Endothelial cell of umbilical vein (primary cell): Measurements from ENCODE around the gene CELF2. TPM values are rescaled to one million over a fixed set of nuclear protein-coding genes. Genes with fewer than 3 reads are reported as not detected.

Source experiments
- BruUV-seq: library from RNA; stranded (reverse); fragments of 400-500 nt; replicated peaks from 2 replicates; lab custom pipeline; 2021; lab: Mats Ljungman, UMichigan
- CTCF ChIA-PET: fragments of 300-600, 350-600 bp; sonication (Branson Sonifier 250); formaldehyde crosslinking; loops from one replicate; lab custom pipeline; 2021; ENCODE audit warnings: antibody characterized with exemption, inconsistent platforms; lab: Charles Lee
- POLR2A ChIA-PET: fragments of 300-600, 350-600 bp; sonication (Branson Sonifier 250); formaldehyde crosslinking; loops from one replicate; lab custom pipeline; 2021; ENCODE audit warnings: antibody characterized with exemption, inconsistent platforms; lab: Charles Lee
- DNase-seq: peaks from one replicate; pipeline ENCODE4 v3.0.0-alpha.2; 2011; ENCODE audit warnings: low read depth, low spot score
- FAIRE-seq: peaks from 2 replicates; lab custom pipeline; 2011; peaks lifted over from hg19 to GRCh38; lab: Jason Lieb, UNC
- H2AFZ ChIP-seq: 2 replicates; pipeline ENCODE4 v1.6.0; 2012; ENCODE audit warnings: low read depth, low read length, control low read depth, inconsistent platforms
- H3K27ac ChIP-seq: 2 replicates; pipeline ENCODE4 v1.5.1; 2011; ENCODE audit warnings: low read depth, mild to moderate bottlenecking, control low read depth, low read length, moderate library complexity; ENCODE audit not compliant: insufficient read depth
- H3K27me3 ChIP-seq, 2 experiments: 2 replicates each; pipeline versions ENCODE4 v1.6.0 to v1.6.1; 2011; ENCODE audit warnings: low read length in 2 of 2, mixed read lengths in 1 of 2; ENCODE audit not compliant: control insufficient read depth in 2 of 2, insufficient read depth in 2 of 2
- H3K36me3 ChIP-seq, 2 experiments: 2 replicates in 1 of 2; 3 replicates in 1 of 2; pipeline ENCODE4 v1.5.1; 2011; ENCODE audit warnings: low read length in 2 of 2, mild to moderate bottlenecking in 1 of 2, moderate library complexity in 1 of 2; ENCODE audit not compliant: control insufficient read depth in 2 of 2, insufficient read depth in 2 of 2; ENCODE audit errors: extremely low read depth in 1 of 2
- H3K4me1 ChIP-seq: 3 replicates; pipeline ENCODE4 v1.5.1; 2011; ENCODE audit warnings: mild to moderate bottlenecking, low read length; ENCODE audit not compliant: control insufficient read depth, insufficient read depth; ENCODE audit errors: extremely low read depth
- H3K4me2 ChIP-seq: 2 replicates; pipeline ENCODE4 v1.6.1; 2011; ENCODE audit warnings: low read length, control low read depth, mixed read lengths; ENCODE audit not compliant: insufficient read depth
- H3K4me3 ChIP-seq, 3 experiments: fragments of 200-600 bp in 1 of 3; sonication (generic), shearing (Covaris generic) in 1 of 3; replicated peaks in 1 of 3; 2 replicates each; pipeline ENCODE4 v1.5.1; 2011 to 2016; ENCODE audit warnings: control low read depth in 3 of 3, low read length in 3 of 3, mild to moderate bottlenecking in 2 of 3, inconsistent platforms in 1 of 3, low read depth in 1 of 3, moderate library complexity in 1 of 3; ENCODE audit not compliant: insufficient read depth in 1 of 3
- H3K79me2 ChIP-seq: 2 replicates; pipeline ENCODE4 v1.6.0; 2012; ENCODE audit warnings: low read length, inconsistent platforms; ENCODE audit not compliant: control insufficient read depth, insufficient read depth
- H3K9ac ChIP-seq: replicated peaks from 2 replicates; pipeline ENCODE3; 2011; ENCODE audit warnings: low read length, control low read depth; ENCODE audit not compliant: insufficient read depth; ENCODE audit errors: extremely low read depth
- H3K9me1 ChIP-seq: replicated peaks from 3 replicates; pipeline ENCODE4 v1.6.0; 2011; ENCODE audit warnings: mild to moderate bottlenecking, low read length; ENCODE audit not compliant: control insufficient read depth, insufficient read depth; ENCODE audit errors: extremely low read depth
- H3K9me3 ChIP-seq: replicated peaks from 2 replicates; pipeline ENCODE4 v1.5.1; 2012; ENCODE audit warnings: low read length, inconsistent platforms; ENCODE audit not compliant: control insufficient read depth, insufficient read depth
- H4K20me1 ChIP-seq: replicated peaks from 2 replicates; pipeline ENCODE3; 2011; ENCODE audit warnings: mild to moderate bottlenecking, low read length; ENCODE audit not compliant: control insufficient read depth, insufficient read depth; ENCODE audit errors: extremely low read depth
- CTCF ChIP-seq, 2 donors: IDR thresholded peaks; 1 replicate in 1 of 2; 2 replicates in 1 of 2; pipeline ENCODE4 v1.5.1; 2011; ENCODE audit warnings: low read length in 2 of 2, mild to moderate bottlenecking in 2 of 2, moderate library complexity in 2 of 2, control low read depth in 1 of 2, inconsistent platforms in 1 of 2, low read depth in 1 of 2; ENCODE audit not compliant: insufficient read depth in 1 of 2; ENCODE audit errors: extremely low read depth in 1 of 2
- EZH2 ChIP-seq: IDR thresholded peaks from 2 replicates; pipeline ENCODE4 v1.6.1; 2012; ENCODE audit warnings: borderline replicate concordance, low read depth, mild to moderate bottlenecking, moderate library complexity, low read length, inconsistent platforms; ENCODE audit not compliant: severe bottlenecking
- FOS ChIP-seq: IDR thresholded peaks from 2 replicates; pipeline ENCODE4 v1.6.1; 2011; ENCODE audit warnings: mild to moderate bottlenecking, low read length, moderate library complexity, borderline replicate concordance; ENCODE audit not compliant: insufficient read depth
- MAX ChIP-seq: IDR thresholded peaks from 2 replicates; pipeline ENCODE4 v1.6.1; 2011; ENCODE audit not compliant: insufficient read depth, insufficient read length
- POLR2AphosphoS5 ChIP-seq: IDR thresholded peaks from 2 replicates; pipeline ENCODE4 v1.6.1; 2012; ENCODE audit warnings: low read depth, mild to moderate bottlenecking, control low read depth, low read length, moderate library complexity; ENCODE audit not compliant: insufficient read depth
- dilution Hi-C: fragments of 300-500 bp; cut with MboI; formaldehyde crosslinking; loops from one replicate; pipeline ENCODE4 v1.15.0; 2019; ENCODE audit warnings: low sequenced_read_pairs; ENCODE audit not compliant: extremely low pct_ligation_motif_present
- intact Hi-C: fragments of 100-400 bp; cut with micrococcal nuclease; formaldehyde crosslinking; loops from one replicate; pipeline ENCODE4 v1.10.0; 2022
- polyA plus RNA-seq, 4 experiments: library from polyadenylated mRNA; depleted of rRNA in 3 of 4; stranded (reverse) in 3 of 4; unstranded in 1 of 4; fragments of >200 nt; gene quantifications; 2 replicates each; pipeline versions ENCODE4 v1.2.1 to v1.2.3, GENCODE V29; 2011 to 2012; ENCODE audit warnings: missing spikeins in 1 of 4
- total RNA-seq: library from RNA; stranded (reverse); gene quantifications from 2 replicates; pipeline ENCODE4 v1.2.3, GENCODE V29; 2021

The CELF2 gene
- total and polyA plus RNA-seq, 2 donors (not counting 3 experiments of a cell fraction or from before 2014, with no cell fraction given) = 21.6 to 42.6 TPM

GRCh38 chr10:11245981-11246590 lies 228.4 kb downstream of the CELF2 start:
- dilution Hi-C loops (no loop called here), intact Hi-C loops (no loop called here)
- TF ChIP-seq MAX (no peak), EZH2 (no peak), FOS (no peak), CTCF (IDR thresholded peaks at IDR 0.05; ENCODE audit: extremely low read depth in 1 of 2, insufficient read depth in 1 of 2, low read depth in 1 of 2, low read length in 2 of 2) (no peak), POLR2AphosphoS5 (no peak)
- CTCF ChIA-PET = no interaction called here
- no peaks in the 10 kb centered on the region for H3K79me2 ChIP-seq
- H3K4me3 ChIP-seq = no peak overlapping the region
- POLR2A ChIA-PET = no interaction called here
- H3K36me3 ChIP-seq = no peaks in the 10 kb centered on the region
- no peaks in the 10 kb centered on the region for H3K9me1 ChIP-seq
- DNase-seq (no peak), FAIRE-seq (no peak)
- no peaks in the 10 kb centered on the region for H4K20me1 ChIP-seq
- no TSS peak for BruUV-seq
- H3K27me3 ChIP-seq = no peaks in the 10 kb centered on the region
- H3K27ac ChIP-seq = no peak overlapping the region
- no peaks in the 10 kb centered on the region for H3K9me3 ChIP-seq
- H3K4me2 ChIP-seq = no peak overlapping the region
- H3K4me1 ChIP-seq = no peaks in the 10 kb centered on the region
- H2AFZ ChIP-seq = no peak overlapping the region
- no peak overlapping the region for H3K9ac ChIP-seq
